LoVo (cell line): ENCODE data around the gene USB1.
"Not testable (repeated sequence)": the region's sequence is repeated elsewhere in the genome, so short reads cannot be mapped to it uniquely, and the experiment has no call there.

ENCODE experiments used
- DNase-seq: peaks from one replicate; pipeline ENCODE4 v3.0.0-alpha.2; 2016; ENCODE audit warnings: low spot score

The USB1 gene

GRCh38 chr16:57995721-57996405 lies 5.3 kb upstream of the USB1 start:
- no peak for DNase-seq

GRCh38 chr16:57996406-57997175 lies 4.6 kb upstream of the USB1 start:
- DNase-seq, result no peak

- no peak for DNase-seq
Measured at GRCh38 chr16:57997176-57997527, 4.1 kb upstream of the USB1 start.

GRCh38 chr16:57997528-57998265 lies 3.5 kb upstream of the USB1 start:
- DNase-seq, result no peak

DNA sequence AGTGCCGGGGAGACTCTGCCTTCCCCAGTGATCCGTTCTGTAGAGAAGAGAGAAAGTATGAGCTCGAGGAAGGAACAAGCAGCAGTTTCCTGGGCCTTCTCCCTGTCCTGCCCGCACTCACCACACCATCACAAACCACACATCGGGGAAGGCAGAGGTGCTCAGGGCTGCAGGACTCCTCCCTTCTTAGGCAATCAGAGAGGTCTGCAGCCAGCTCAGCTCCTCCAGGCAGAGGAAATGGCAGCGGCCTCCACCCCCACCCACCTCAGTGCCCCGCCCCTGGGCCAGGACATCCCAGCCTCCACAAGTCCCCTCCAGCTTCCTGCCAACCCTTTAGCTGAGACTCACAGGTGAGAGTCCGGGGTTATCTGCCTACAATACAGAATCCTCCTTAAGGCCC lies 2.7 kb upstream of the USB1 start:
- no peak for DNase-seq

DNA sequence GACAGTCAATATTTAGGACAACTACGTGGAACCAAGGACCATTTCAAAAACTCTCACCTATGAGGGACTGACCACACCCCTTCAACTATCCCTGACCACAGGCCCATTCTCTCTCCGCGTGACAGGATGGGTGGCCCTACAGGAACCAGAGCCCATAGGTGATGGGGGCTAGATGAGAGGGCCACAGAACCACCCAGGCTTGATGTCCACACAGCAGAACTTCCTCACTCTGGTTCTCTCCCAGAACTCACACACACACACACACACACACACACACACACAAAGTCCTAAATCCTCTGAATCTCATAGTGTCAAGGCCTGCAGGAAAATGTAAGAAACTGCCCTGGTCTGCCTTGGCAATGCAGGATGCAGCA lies 2.2 kb upstream of the USB1 start:
- no peak for DNase-seq

DNA sequence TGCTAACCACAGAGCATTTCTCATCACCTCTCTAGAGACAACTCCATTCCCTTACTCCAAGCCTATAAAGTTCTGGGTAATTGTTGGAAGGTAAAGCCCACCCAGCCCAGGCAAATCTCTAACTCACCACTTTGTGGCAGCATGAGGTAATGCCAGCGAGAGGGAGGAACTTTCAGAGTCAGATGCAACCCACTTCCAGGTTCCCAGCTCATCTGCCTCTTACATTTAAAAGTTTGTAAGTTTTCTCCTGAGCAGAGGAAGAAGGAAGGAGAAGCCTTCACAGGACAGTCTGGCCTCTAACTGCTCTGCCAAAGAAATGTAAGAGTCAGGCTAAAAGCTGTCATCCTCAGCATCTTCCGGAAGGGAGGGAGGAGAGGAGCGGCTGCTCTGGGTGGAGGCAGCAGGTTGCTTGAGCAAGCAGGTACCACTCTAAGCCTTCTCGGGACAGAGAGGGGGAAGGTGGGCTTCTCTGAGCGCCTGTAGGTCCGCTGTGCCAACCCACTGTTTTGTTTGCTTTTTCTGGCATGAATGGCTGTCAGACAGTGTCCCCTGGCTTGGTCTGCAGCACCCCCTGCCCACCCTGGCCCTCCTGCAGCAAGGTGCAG lies 1.7 kb upstream of the USB1 start:
- DNase-seq, result no peak

- DNase-seq, result no peak
Measured at GRCh38 chr16:57999971-58000705, 1.1 kb upstream of the USB1 start, which contains the start of gene ZNF319. ZNF319 (minus strand) TSS chr16:58000672; CDS start chr16:57998265, 2,407 bp downstream.

DNA sequence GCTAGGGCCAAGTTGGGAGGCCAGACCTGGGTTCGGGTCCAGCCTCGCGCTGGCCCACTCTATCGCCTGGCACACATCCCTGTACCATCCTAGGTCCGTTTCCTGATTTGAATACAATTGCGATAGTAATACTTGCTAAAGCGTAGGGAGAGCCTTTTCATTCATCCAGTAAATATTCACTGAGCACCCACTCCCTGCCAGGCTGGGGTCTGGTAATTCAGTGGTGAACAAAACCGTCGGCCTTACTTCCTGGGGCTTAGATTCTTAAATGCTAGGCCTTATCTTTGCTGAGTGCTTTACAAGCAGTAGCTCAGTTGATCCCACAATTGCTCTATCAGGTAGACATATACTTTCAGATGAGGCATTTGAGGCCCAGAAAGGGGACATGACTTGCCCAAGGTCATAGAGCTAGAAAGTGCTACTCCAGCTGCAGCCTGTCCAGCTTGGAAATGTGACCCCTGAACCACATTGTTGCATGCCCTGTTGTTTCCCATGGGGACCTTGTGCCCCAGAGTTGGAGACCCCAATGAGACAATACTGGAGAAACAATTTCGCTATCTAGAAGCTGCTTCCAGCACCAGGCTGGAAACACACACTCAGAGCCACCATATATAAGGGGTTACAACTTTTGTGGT lies 691 bp downstream of the USB1 start:
- no peak for DNase-seq

- no peak for DNase-seq
Measured at GRCh38 chr16:58002416-58002800, 1.2 kb downstream of the USB1 start.

DNA sequence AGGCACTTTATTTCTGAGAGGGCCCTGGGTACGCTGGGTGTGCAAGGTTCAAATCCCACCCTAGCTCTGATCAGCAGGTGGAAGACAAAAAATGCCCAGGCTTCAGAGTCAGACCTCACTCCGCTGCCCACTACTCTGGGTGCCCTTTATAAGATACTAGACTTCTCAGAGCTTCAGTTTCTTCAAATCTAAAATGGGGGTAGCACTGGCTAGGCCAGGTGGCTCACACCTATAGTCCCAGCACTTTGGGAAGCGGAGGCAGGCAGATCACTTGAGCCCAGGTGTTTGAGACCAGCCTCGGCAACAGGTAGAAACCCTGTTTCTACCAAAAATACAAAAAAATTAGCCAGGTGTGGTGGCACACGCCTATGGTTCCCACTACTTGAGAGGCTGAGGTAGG lies 1.7 kb downstream of the USB1 start:
- DNase-seq, result no peak

DNA sequence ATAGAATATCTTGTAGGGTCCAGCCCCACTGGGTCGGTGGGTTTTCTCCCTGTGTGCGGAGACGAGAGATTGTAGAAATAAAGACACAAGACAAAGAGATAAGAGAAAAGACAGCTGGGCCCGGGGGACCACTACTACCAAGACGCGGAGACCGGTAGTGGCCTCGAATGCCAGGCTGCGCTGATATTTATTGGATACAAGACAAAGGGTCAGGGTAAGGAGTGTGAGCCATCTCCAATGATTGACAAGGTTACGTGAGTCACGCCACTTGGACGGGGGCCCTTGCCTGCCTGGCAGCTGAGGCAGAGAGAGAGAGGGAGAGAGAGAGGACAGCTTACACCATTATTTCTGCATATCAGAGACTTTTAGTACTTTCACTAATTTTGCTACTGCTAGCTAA lies 3.5 kb downstream of the USB1 start:
- not testable (repeated sequence) for DNase-seq

GRCh38 chr16:58009856-58010416 lies 8.7 kb downstream of the USB1 start:
- no peak for DNase-seq

DNA sequence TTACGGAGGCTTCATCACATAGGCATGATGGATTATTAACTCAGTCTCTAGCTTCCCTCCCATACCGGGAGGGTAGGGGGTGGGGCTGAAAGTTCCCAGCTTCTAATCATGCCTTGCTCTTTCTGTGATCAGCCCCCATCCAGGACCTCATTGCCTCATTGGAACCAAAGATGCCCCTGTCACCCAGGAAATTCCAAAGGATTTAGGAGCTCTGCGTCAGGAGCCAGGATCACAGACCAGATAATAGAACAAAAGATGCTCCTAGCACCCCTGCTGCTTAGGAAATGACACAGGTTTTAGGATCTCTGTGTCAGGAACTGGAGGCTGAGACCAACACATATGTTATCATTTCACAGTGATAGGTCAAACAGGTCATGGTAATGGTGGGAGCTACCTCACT lies 9.7 kb downstream of the USB1 start:
- DNase-seq, result no peak

DNA sequence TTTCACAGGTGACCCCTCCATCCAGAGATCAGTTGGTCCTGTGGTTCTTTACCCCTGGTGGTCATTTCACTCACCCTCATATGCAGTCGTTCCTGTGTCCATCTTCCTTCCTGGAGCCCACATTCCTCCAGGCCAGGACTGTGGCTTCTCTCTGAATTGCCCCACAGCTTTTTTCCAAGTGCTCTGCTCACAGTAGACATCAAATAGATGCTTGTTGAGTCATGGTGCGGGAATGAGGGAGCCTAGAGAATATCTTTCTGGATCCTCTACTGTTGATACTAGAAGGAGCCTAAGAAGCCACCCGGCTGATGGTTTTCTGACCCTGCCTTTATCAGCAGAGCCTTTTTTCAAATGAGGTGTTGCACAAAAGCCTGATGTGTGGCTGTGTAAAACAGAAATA lies 10.4 kb downstream of the USB1 start:
- no peak for DNase-seq

DNA sequence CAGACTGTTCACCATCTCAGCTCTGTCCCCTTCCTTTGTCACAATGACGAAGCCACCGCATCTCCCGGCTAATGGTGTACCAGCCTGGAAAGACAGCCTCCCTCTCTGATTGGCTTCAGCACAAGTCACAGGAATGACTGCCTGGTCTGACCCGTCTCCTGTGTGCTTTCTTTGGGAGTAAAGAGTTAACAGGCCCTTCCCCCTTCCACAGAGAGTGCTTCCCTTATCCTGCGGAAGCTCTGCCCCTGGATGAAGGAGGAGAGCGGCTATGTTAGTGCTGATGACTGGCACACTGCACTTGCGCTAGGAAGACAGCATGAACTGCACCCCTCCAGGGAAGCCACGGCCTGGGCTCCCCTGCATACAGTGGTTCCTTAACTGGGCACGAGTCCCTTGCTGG lies 11.3 kb downstream of the USB1 start:
- no peak for DNase-seq

DNA sequence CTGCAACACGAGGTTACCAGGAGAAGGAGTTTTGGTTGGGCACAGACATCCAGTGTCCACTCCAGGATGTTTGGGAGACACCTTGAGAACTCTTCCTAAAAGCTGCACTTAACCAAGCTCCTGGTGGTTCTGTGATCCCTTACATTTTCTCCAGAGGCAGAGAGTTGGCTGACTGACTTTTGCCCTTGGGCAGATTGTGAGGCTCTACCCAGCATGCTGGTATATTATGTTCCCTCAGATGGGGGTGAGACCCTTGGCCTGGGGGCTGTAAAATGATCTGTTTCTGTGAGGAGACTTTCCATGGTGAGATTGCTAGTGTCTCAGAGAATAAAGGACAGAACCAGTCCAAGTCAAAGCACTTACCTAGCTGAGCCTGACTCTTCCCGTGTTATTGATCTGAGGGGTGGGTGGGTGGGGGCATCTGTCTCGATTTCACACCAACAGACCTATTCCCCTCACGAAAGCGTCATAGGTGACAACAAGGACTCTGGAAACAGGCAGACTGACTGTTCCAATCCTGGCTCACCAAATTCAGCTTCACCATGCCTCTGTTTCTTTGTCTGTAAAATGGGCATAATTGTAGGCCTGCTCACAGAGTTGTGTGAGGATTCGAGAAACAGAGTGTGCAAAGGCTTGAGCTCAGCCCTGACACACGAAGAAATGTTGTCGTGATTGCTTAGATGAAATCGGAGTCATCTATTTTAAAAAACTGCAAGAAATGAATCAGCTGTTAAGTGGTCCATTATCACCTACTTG lies 12.2 kb downstream of the USB1 start:
- DNase-seq, result no peak

GRCh38 chr16:58016840-58017446 lies 15.7 kb downstream of the USB1 start:
- DNase-seq, result no peak

DNA sequence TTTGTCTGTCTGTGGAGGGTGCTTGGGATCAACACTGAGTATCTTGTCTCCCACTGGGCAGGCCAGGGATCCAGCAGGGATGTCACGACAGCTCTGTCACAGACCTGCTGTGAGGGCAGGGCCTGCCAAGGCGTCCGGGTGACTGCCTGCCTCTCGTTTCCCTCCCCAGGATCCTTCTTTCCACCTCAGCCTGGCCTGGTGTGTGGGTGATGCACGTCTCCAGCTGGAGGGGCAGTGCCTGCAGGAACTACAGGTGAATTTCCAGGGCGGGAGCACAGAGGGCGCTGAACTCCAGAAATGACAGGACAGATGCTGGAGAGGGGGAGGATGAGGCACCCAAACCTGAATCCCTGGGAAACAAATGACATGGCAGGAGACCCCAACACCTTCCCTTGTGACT lies 17.6 kb downstream of the USB1 start:
- no peak for DNase-seq
